HG03280 (cell line): ENCODE data around the gene ACBD5.

Source experiments
- ATAC-seq: cut with Tn5 transposase; IDR thresholded peaks from one replicate; pipeline ENCODE4 v1.9.1; 2021; ENCODE audit warnings: mild to moderate bottlenecking, moderate library complexity; ENCODE audit not compliant: unreplicated experiment

Gene ACBD5

GRCh38 chr10:27155066-27155754, 85.4 kb downstream of the ACBD5 start, which contains the start of gene MASTL:
MASTL (plus strand) TSS chr10:27155352; CDS start chr10:27155427, 75 bp downstream.
- peak; percentile 77 for ATAC-seq

- peak; percentile 4 for ATAC-seq
These were observed 86.8 kb downstream of the ACBD5 start for GRCh38 chr10:27153845-27154193.

GRCh38 chr10:27153329-27153728, 87.3 kb downstream of the ACBD5 start:
- no peak for ATAC-seq

- ATAC-seq = no peak
These were observed 87.9 kb downstream of the ACBD5 start for GRCh38 chr10:27152687-27153086.

GRCh38 chr10:27150261-27150660, 90.3 kb downstream of the ACBD5 start:
- no peak for ATAC-seq

GRCh38 chr10:27147701-27148100, 92.9 kb downstream of the ACBD5 start:
- no peak for ATAC-seq

GRCh38 chr10:27145937-27146336, 94.7 kb downstream of the ACBD5 start:
- ATAC-seq = no peak
